Stomach (tissue), 4 donors: ENCODE data around the gene APOC3.

Experiments
- CTCF ChIP-seq, 7 experiments: fragments of 450-650 bp in 4 of 7; fragments of 200-600 bp in 3 of 7; sonication (generic) in 3 of 7; IDR thresholded peaks; one replicate each; pipeline ENCODE4 v1.5.1; 2016 to 2019; ENCODE audit warnings: antibody characterized with exemption in 7 of 7, control low read depth in 2 of 7, mild to moderate bottlenecking in 1 of 7
- POLR2A ChIP-seq, 4 donors: fragments of 450-650 bp; IDR thresholded peaks; one replicate each; pipeline ENCODE4 v1.6.1; 2016; ENCODE audit warnings: antibody characterized with exemption in 4 of 4, control low read depth in 2 of 4, mild to moderate bottlenecking in 1 of 4, moderate library complexity in 1 of 4

GRCh38 chr11:116867619-116868018, 37.9 kb downstream of the APOC3 start:
- no peak for TF ChIP-seq CTCF (IDR thresholded peaks at IDR 0.05)
- no peak for TF ChIP-seq POLR2A (IDR thresholded peaks at IDR 0.05)
